ENCODE results near the gene RNF166.

The RNF166 gene

GRCh38 chr16:88716201-88716600, 10.0 kb upstream of the RNF166 start:
- no peaks in the 10 kb centered on the region for H3K4me1 ChIP-seq (ENCODE audit: control insufficient read depth, insufficient read depth, low read length)
- H3K27me3 ChIP-seq (ENCODE audit: control insufficient read depth, insufficient read depth, low read length, poor library complexity, severe bottlenecking): no peaks in the 10 kb centered on the region
- peaks cover 12% of the 10 kb centered on the region for H3K36me3 ChIP-seq (ENCODE audit: control insufficient read depth, insufficient read depth, low read length)
- H3K9me3 ChIP-seq (ENCODE audit: control insufficient read depth, low read length): no peaks in the 10 kb centered on the region
- no peak overlapping the region for H3K4me3 ChIP-seq (ENCODE audit: insufficient read depth, low read depth, low read length)
- no peak overlapping the region for H3K27ac ChIP-seq (ENCODE audit: insufficient read depth, low read depth, low read length, poor library complexity, severe bottlenecking)
- WGBS, 2 experiments: 95 to 97% methylated on average over 15 of the region's 15 CpGs

DNA sequence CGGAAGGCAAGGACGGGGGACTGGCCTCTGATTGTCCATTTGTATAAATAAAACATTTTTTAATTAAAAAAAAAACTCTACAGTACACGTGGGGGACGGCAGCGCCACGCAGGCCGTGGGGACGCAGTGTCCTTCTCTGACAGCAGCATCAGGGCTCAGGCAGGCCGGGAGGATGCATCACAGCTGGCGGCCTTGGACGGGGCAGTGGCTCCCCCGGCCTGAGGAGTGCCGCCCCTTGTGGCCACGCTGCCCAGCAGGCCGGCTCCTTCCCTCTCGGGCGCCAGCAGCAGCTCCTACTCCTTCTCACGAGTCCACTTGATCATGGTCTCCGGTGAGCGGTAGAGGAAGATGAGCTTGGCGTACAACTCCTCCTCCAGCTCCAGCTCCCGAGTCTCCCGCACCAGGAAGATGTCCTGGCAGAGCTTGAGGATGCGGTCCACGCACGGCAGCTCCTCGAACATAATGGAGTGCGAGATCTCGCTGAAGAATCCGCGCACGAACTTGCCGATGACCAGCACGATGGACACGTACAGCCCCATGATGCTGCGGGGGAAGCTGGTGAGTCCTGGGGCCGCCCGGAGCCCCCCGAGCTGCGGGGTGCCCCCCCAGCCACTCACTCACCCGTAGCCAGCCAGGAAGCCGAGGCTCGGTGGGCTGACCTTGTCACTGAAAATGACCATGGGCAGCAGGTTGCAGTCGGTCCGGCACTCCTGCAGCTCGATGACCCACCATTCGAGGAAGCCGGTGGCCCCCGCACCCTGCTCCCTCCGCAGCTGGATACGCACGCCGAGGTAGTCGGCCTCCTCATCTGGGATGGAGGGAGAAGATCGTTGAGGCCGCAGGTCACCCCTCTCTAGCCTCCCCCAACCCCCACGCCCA, 9.3 kb upstream of the RNF166 start:
- Histone ChIP-seq H3K36me3 (ENCODE audit: control insufficient read depth, insufficient read depth, low read length) (peaks cover 12% of the 10 kb centered on the region), H3K9me3 (ENCODE audit: control insufficient read depth, low read length) (no peaks in the 10 kb centered on the region), H3K27me3 (ENCODE audit: control insufficient read depth, insufficient read depth, low read length, poor library complexity, severe bottlenecking) (no peaks in the 10 kb centered on the region), H3K4me1 (ENCODE audit: control insufficient read depth, insufficient read depth, low read length) (no peaks in the 10 kb centered on the region), H3K4me3 (ENCODE audit: insufficient read depth, low read depth, low read length) (no peak overlapping the region), H3K27ac (ENCODE audit: insufficient read depth, low read depth, low read length, poor library complexity, severe bottlenecking) (no peak overlapping the region)
- 94 to 95% methylated on average over 56 to 57 of the region's 57 CpGs for WGBS, 2 experiments

DNA sequence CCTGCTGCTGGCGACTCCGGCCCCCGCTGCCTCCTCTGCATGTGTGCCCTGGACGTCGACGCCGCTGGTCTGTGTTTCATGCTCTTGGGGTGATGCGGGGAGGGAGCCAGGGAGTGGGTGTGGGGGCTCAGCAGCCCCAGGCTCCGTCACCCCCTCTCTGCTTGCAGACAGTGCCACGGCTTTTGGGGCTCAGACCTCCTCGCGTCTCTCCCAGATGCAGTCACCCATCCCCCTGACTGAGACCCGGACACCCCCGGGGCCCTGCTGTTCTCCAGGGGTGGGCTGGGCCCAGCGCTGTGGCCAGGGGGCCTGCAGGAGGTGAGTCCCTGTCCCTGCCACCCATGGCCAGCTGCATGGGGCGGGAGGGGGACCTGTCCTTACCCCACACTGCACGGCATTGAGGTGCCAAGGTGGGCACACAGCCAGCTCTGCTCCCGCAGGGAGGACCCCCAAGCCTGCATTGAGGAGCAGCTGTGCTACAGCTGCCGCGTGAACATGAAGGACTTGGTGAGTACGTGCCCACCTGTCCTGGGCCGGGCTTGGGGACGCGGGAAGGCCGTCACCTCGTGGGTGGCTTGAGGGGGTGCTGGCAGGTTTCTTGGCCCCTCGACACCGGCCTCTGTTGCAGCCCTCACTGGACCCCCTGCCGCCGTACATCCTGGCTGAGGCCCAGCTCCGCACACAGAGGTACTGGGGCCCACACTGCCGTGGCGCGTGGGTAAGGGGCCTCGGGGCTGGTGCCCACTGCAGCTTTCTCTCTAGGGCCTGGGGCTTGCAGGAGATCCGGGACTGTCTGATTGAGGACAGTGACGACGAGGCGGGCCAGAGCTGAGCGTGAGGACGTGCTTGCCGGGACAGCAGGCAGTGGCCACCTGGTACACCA, 8.5 kb upstream of the RNF166 start:
- H3K27me3 ChIP-seq (ENCODE audit: control insufficient read depth, insufficient read depth, low read length, poor library complexity, severe bottlenecking): no peaks in the 10 kb centered on the region
- H3K36me3 ChIP-seq (ENCODE audit: control insufficient read depth, insufficient read depth, low read length): peaks cover 12% of the 10 kb centered on the region
- no peaks in the 10 kb centered on the region for H3K9me3 ChIP-seq (ENCODE audit: control insufficient read depth, low read length)
- H3K4me3 ChIP-seq (ENCODE audit: insufficient read depth, low read depth, low read length): no peak overlapping the region
- WGBS, 2 experiments: 93 to 94% methylated on average over 41 of the region's 42 CpGs
- no peak overlapping the region for H3K27ac ChIP-seq (ENCODE audit: insufficient read depth, low read depth, low read length, poor library complexity, severe bottlenecking)
- H3K4me1 ChIP-seq (ENCODE audit: control insufficient read depth, insufficient read depth, low read length): no peaks in the 10 kb centered on the region

DNA sequence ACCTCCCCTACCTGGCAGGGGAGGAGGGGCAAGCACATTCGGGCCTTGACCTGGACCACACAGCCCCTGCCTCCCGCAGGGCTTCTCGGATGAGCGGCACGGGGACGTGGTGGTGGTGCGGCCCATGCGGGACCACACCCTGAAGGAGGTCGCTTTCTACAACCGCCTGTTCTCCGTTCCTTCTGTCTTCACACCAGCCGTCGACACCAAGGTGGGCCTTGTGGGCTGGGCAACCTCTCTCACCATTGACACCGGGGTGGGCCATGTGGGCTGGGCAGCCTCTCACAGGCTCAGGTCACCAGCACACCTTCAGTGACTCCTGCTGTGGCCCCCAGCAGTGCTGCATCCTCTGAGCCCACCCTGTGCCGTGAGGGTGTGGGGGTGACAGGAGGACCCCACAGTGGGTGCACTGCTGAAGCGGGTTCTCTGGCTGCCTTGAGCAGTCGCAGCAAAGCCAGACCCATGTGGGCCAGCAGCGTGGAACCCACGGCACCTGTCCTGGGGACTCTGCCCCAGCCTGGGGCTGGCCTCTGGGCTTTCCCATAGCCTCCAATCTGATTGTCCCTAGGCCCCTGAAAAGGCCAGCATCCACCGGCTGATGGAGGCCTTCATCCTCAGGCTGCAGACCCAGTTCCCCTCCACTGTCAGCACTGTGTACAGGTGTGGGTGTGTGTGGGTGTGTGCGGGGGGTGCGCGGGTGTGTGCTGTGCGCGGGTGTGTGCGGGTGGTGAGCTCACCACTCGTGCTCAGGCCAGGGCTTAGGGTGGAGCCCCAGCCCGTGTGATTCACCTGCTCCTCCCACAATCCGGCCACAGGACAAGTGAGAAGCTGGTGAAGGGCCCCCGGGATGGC, 7.6 kb upstream of the RNF166 start:
- Histone ChIP-seq H3K36me3 (ENCODE audit: control insufficient read depth, insufficient read depth, low read length) (peaks cover 12% of the 10 kb centered on the region), H3K9me3 (ENCODE audit: control insufficient read depth, low read length) (no peaks in the 10 kb centered on the region), H3K27me3 (ENCODE audit: control insufficient read depth, insufficient read depth, low read length, poor library complexity, severe bottlenecking) (no peaks in the 10 kb centered on the region), H3K4me1 (ENCODE audit: control insufficient read depth, insufficient read depth, low read length) (no peaks in the 10 kb centered on the region), H3K4me3 (ENCODE audit: insufficient read depth, low read depth, low read length) (no peak overlapping the region), H3K27ac (ENCODE audit: insufficient read depth, low read depth, low read length, poor library complexity, severe bottlenecking) (no peak overlapping the region)
- WGBS, 2 experiments: 91 to 93% methylated on average over 30 of the region's 30 CpGs

GRCh38 chr16:88713054-88713453, 6.8 kb upstream of the RNF166 start:
- WGBS, 2 experiments: 89 to 91% methylated on average over 9 to 10 of the region's 15 CpGs
- H3K27me3 ChIP-seq (ENCODE audit: control insufficient read depth, insufficient read depth, low read length, poor library complexity, severe bottlenecking): no peaks in the 10 kb centered on the region
- H3K36me3 ChIP-seq (ENCODE audit: control insufficient read depth, insufficient read depth, low read length): peaks cover 12% of the 10 kb centered on the region

DNA sequence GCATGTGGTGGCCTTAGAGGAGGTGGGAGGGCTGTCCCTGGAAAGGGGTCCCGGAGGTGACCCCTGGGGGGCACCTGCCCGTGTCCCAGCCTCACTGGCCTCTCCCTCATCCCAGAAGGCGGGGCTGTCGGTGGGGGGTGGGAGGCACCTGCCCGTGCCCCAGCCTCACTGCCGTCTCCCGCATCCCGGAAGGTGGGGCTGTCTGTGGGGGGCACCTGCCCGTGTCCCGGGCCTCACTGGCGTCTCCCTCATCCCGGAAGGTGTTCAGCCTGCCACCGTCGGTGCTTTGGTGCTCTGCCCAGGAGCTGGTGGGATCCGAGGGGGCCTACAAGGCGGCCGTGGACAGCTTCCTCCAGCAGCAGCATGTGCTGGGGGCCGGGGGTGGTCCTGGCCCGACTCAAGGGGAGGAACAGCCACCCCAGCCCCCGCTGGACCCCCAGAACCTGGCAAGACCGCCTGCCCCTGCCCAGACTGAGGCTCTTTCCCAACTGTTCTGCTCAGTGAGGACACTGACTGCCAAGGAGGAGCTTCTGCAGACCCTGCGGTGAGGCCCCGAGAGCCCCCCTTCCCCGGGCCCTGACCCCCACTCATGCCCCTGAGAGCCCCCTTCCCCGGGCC, 6.3 kb upstream of the RNF166 start:
- WGBS, 2 experiments: 88 to 89% methylated on average over 23 to 24 of the region's 25 CpGs
- H3K36me3 ChIP-seq (ENCODE audit: control insufficient read depth, insufficient read depth, low read length): peaks cover 12% of the 10 kb centered on the region
- H3K27ac ChIP-seq (ENCODE audit: insufficient read depth, low read depth, low read length, poor library complexity, severe bottlenecking): no peak overlapping the region

More at GRCh38 chr16:88713054-88713453, 6.8 kb upstream of the RNF166 start:
- no peak overlapping the region for H3K27ac ChIP-seq (ENCODE audit: insufficient read depth, low read depth, low read length, poor library complexity, severe bottlenecking)
- no peak overlapping the region for H3K4me3 ChIP-seq (ENCODE audit: insufficient read depth, low read depth, low read length)
- no peaks in the 10 kb centered on the region for H3K4me1 ChIP-seq (ENCODE audit: control insufficient read depth, insufficient read depth, low read length)
- H3K9me3 ChIP-seq (ENCODE audit: control insufficient read depth, low read length): no peaks in the 10 kb centered on the region

DNA sequence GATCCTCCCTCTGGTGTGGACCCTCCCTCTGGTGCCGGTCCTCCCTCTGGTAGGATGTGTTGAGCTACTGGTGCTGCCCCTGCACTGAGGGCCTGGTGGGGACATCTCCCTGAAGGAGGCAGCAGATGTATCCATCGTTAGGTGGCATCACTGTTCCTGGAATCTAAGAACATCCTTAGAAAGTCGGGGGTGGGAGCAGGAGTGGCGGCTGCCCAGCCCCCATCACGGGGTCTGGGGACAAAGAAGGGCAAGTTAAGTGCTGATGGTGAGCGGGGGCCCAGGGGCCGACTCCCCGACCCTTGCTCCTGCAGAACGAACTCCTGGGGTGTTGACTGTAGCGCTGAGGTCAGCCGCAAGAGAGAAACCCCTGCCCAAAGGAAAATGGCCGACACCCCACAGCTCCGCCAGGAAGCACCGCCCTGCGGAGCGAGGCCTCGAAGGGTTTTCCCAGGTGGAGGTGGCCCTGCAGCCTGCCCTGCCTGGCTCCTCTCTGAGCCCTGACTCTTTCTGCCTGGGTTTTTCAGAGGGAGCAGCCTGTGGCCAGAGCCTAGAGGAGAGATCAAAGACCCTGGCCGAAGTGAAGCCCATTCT, 5.6 kb upstream of the RNF166 start:
- Histone ChIP-seq H3K9me3 (ENCODE audit: control insufficient read depth, low read length) (no peaks in the 10 kb centered on the region), H3K4me3 (ENCODE audit: insufficient read depth, low read depth, low read length) (no peak overlapping the region), H3K27me3 (ENCODE audit: control insufficient read depth, insufficient read depth, low read length, poor library complexity, severe bottlenecking) (no peaks in the 10 kb centered on the region), H3K36me3 (ENCODE audit: control insufficient read depth, insufficient read depth, low read length) (peaks cover 11% of the 10 kb centered on the region), H3K4me1 (ENCODE audit: control insufficient read depth, insufficient read depth, low read length) (peaks cover 7% of the 10 kb centered on the region), H3K27ac (ENCODE audit: insufficient read depth, low read depth, low read length, poor library complexity, severe bottlenecking) (no peak overlapping the region)
- WGBS, 2 experiments: 79 to 81% methylated on average over 17 to 18 of the region's 18 CpGs

More for the DNA sequence above, 6.3 kb upstream of the RNF166 start:
- no peaks in the 10 kb centered on the region for H3K9me3 ChIP-seq (ENCODE audit: control insufficient read depth, low read length)
- no peaks in the 10 kb centered on the region for H3K27me3 ChIP-seq (ENCODE audit: control insufficient read depth, insufficient read depth, low read length, poor library complexity, severe bottlenecking)
- peaks cover under 1% of the 10 kb centered on the region for H3K4me1 ChIP-seq (ENCODE audit: control insufficient read depth, insufficient read depth, low read length)
- H3K4me3 ChIP-seq (ENCODE audit: insufficient read depth, low read depth, low read length): no peak overlapping the region

DNA sequence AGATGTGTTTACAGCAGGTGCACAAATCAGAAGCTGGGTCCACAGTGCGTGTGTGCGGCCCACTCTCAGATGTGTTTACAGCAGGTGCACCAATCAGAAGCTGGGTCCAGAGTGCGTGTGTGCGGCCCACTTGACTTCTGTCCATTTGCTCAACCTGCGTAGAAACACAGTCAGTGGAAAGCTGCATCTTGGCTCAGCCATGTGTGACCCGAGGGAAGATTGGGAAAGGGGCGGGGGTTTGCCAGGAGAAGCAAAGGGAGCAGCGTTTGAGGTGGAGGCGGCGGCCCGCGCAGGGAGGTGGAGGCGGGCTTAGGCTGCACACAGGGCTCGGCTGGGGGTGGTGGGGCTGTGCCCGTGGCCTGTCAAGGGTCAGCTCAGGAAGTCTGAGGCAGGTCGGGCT, 4.3 kb upstream of the RNF166 start:
- 83 to 84% methylated on average over 16 of the region's 16 CpGs for WGBS, 2 experiments
- no peak overlapping the region for H3K27ac ChIP-seq (ENCODE audit: insufficient read depth, low read depth, low read length, poor library complexity, severe bottlenecking)
- H3K9me3 ChIP-seq (ENCODE audit: control insufficient read depth, low read length): no peaks in the 10 kb centered on the region
- no peaks in the 10 kb centered on the region for H3K27me3 ChIP-seq (ENCODE audit: control insufficient read depth, insufficient read depth, low read length, poor library complexity, severe bottlenecking)
- H3K36me3 ChIP-seq (ENCODE audit: control insufficient read depth, insufficient read depth, low read length): peaks cover 1% of the 10 kb centered on the region
- no peak overlapping the region for H3K4me3 ChIP-seq (ENCODE audit: insufficient read depth, low read depth, low read length)
- peaks cover 7% of the 10 kb centered on the region for H3K4me1 ChIP-seq (ENCODE audit: control insufficient read depth, insufficient read depth, low read length)
